ENCODE data around the gene WSCD1. TPM values are rescaled to one million over a fixed set of nuclear protein-coding genes. Genes with fewer than 3 reads are reported as not detected.

WSCD1 gene
- total and polyA plus RNA-seq, 8 donors: 2.9 to 6.7 (median 4.4) TPM

GRCh38 chr17:6024576-6024975 is 45.6 kb upstream of the WSCD1 start:
- no peak overlapping the region for H3K27ac ChIP-seq
- no peak overlapping the region for H3K4me3 ChIP-seq
- ATAC-seq (no peak), DNase-seq (no peak)
- no peaks in the 10 kb centered on the region for H3K36me3 ChIP-seq
- intact Hi-C loops (cut with DNase I): no loop called here
- TF ChIP-seq CTCF (IDR thresholded peaks at IDR 0.05): no peak
- H3K9me3 ChIP-seq: no peaks in the 10 kb centered on the region
- H3K4me1 ChIP-seq: no peaks in the 10 kb centered on the region
- peaks cover 0 to 34% of the 10 kb centered on the region in 2 donors for H3K27me3 ChIP-seq

DNA sequence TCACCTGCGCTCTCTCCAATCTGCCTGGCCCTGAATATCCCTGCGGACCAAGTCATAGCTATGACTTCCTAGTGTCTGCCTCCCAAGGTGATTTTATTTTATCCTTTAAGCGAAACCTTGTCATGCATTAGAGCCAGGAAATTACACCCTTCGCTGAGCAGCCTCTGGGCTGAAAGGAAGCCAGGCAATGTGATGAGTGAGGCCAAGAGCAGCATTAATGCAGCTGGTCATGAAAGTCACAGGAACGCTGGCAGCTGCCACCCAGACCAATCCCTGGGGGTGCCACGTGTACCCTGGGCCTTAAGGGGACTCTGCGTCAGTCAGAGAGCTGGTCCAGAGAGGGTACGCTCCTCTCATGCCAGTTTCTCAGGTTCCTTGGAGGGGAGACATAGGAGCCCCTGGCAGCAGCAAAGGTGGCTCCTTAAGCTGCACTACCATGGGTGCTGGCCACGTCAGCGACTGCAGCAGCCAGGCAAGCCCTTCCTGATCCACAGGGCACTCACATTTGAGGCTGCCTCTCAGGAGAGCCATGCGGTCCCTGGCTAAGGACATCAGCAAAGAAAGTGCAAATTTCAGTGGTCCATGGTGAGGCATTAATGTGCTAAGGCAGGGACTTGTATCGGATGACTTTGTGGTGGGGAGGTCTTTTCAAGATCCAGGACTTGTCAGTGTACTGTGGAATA is 42.7 kb upstream of the WSCD1 start:
- H3K27ac ChIP-seq: no peak overlapping the region
- no peaks in the 10 kb centered on the region for H3K9me3 ChIP-seq
- no peaks in the 10 kb centered on the region for H3K4me1 ChIP-seq
- peaks cover 0 to 31% of the 10 kb centered on the region in 2 donors for H3K27me3 ChIP-seq
- ATAC-seq (no peak), DNase-seq (no peak)
- intact Hi-C loops (cut with DNase I): no loop called here
- no peak for TF ChIP-seq CTCF (IDR thresholded peaks at IDR 0.05)
- no peak overlapping the region for H3K4me3 ChIP-seq
- H3K36me3 ChIP-seq: no peaks in the 10 kb centered on the region

GRCh38 chr17:6028294-6028693 is 41.9 kb upstream of the WSCD1 start:
- no peak for TF ChIP-seq CTCF (IDR thresholded peaks at IDR 0.05)
- no peak for ATAC-seq
- no peaks in the 10 kb centered on the region for H3K36me3 ChIP-seq
- H3K4me1 ChIP-seq: no peaks in the 10 kb centered on the region
- intact Hi-C loops (cut with DNase I): no loop called here
- no peaks in the 10 kb centered on the region for H3K9me3 ChIP-seq
- no peak overlapping the region for H3K4me3 ChIP-seq
- no peak overlapping the region for H3K27ac ChIP-seq
- peaks cover 0 to 31% of the 10 kb centered on the region in 2 donors for H3K27me3 ChIP-seq
- DNase-seq: no peak

DNA sequence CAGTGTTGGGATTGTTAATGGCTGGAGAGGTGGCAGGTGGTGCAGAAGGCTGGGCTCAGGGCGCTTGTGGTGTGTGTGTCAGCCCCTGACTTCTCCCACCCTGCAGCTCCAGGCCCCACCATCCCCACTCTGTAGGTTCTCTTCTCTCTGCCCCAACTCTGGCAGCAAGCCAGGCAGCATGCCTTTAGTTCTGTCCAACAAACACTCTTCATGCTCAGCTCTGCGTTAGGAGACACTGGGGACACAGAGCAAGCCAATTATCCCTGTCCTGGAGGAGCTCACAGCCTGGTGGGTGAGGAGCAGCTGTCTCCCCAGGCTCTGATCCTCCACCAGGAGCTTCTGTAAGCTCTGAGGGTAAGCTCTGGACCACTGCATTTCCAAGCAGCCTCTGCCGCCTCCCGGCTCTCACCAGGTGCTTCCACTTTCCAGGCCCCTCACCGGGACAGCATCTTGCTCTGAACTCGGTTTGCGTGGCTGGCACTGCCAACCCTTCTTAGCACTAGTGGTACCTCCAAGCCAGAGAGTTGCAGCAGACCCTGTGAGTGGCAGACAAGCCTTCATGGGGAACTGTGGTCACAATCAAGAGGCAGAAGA is 34.3 kb upstream of the WSCD1 start:
- TF ChIP-seq CTCF (IDR thresholded peaks at IDR 0.05): no peak
- Histone ChIP-seq H3K4me3 (no peak overlapping the region), H3K9me3 (no peaks in the 10 kb centered on the region), H3K27me3 (peaks cover 0 to 17% of the 10 kb centered on the region in 2 donors), H3K36me3 (no peaks in the 10 kb centered on the region), H3K4me1 (no peaks in the 10 kb centered on the region), H3K27ac (no peak overlapping the region)
- DNase-seq: peak in 1 of 4 donors; percentile 1
- intact Hi-C loops (cut with DNase I): no loop called here
- ATAC-seq: no peak

DNA sequence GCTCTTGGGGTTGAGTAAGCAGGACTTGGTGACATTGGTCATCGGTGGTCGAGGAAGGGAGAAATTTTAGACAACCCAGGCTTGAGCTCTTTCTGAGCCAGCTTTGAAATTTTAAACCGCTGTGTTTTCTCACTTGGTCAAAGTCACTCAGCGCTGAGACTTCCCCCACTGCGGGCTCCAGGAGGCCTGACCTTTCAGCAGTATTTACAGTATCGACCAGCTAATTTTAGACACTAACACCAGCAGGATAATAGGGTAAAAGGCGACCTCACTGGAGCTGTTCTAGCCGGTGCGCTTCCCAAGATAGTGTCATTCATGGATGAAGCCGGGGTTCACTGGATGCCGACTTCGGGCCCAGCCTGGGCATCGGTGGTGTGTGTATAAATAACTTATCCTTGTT is 29.7 kb upstream of the WSCD1 start:
- Histone ChIP-seq H3K4me1 (no peaks in the 10 kb centered on the region), H3K27me3 (peaks cover 0 to 13% of the 10 kb centered on the region in 2 donors), H3K27ac (no peak overlapping the region), H3K36me3 (no peaks in the 10 kb centered on the region), H3K9me3 (no peaks in the 10 kb centered on the region), H3K4me3 (no peak overlapping the region)
- DNase-seq (no peak), ATAC-seq (no peak)
- intact Hi-C loops (cut with DNase I): no loop called here
- no peak for TF ChIP-seq CTCF (IDR thresholded peaks at IDR 0.05)
